Ishikawa (cell line): Measurements from ENCODE around the gene SYNDIG1.

Experiments used
- CEBPB ChIP-seq: IDR thresholded peaks from 2 replicates; pipeline ENCODE4 v1.6.1; 2012
- CREB1 ChIP-seq: IDR thresholded peaks from 2 replicates; pipeline ENCODE4 v1.6.1; 2012; ENCODE audit warnings: low read depth
- EGR1 ChIP-seq: IDR thresholded peaks from 2 replicates; pipeline ENCODE4 v1.6.1; 2012
- EP300 ChIP-seq: IDR thresholded peaks from 2 replicates; pipeline ENCODE4 v1.6.1; 2012; ENCODE audit warnings: borderline replicate concordance
- FOXM1 ChIP-seq: IDR thresholded peaks from 2 replicates; pipeline ENCODE4 v1.6.1; 2012; ENCODE audit warnings: low read depth, borderline replicate concordance
- MAX ChIP-seq: IDR thresholded peaks from 2 replicates; pipeline ENCODE4 v1.6.1; 2012
- NFIC ChIP-seq: IDR thresholded peaks from 2 replicates; pipeline ENCODE4 v1.6.1; 2012
- RAD21 ChIP-seq: IDR thresholded peaks from 2 replicates; pipeline ENCODE4 v1.6.1; 2012; ENCODE audit warnings: low read depth
- REST ChIP-seq: IDR thresholded peaks from 2 replicates; pipeline ENCODE4 v1.6.1; 2012; ENCODE audit warnings: low read depth, mild to moderate bottlenecking
- TAF1 ChIP-seq: IDR thresholded peaks from 2 replicates; pipeline ENCODE4 v1.6.1; 2012; ENCODE audit warnings: low read depth, mild to moderate bottlenecking
- TCF12 ChIP-seq: IDR thresholded peaks from 2 replicates; pipeline ENCODE4 v1.6.1; 2012; ENCODE audit warnings: low read depth
- TEAD4 ChIP-seq: IDR thresholded peaks from 2 replicates; pipeline ENCODE4 v1.6.1; 2012
- USF1 ChIP-seq: IDR thresholded peaks from 2 replicates; pipeline ENCODE4 v1.6.1; 2012
- YY1 ChIP-seq: IDR thresholded peaks from 2 replicates; pipeline ENCODE4 v1.6.1; 2012; ENCODE audit warnings: low read depth
- ZBTB7A ChIP-seq: IDR thresholded peaks from 2 replicates; pipeline ENCODE4 v1.6.1; 2012; ENCODE audit warnings: low read depth

SYNDIG1 gene

GRCh38 chr20:24487240-24487639 lies 17.8 kb downstream of the SYNDIG1 start:
- no peak for TF ChIP-seq TAF1
- no peak for TF ChIP-seq EP300
- TF ChIP-seq CEBPB, result no peak
- TF ChIP-seq TCF12, result no peak
- no peak for TF ChIP-seq FOXM1
- TF ChIP-seq TEAD4, result no peak

GRCh38 chr20:24487648-24488047 lies 18.2 kb downstream of the SYNDIG1 start:
- TF ChIP-seq EGR1 (no peak), TCF12 (no peak), FOXM1 (no peak), MAX (no peak), CREB1 (no peak), REST (no peak), CEBPB (no peak), NFIC (no peak), EP300 (no peak), ZBTB7A (no peak), TAF1 (no peak), RAD21 (no peak), TEAD4 (no peak)

- TF ChIP-seq USF1 (no peak), ZBTB7A (no peak), CEBPB (no peak), MAX (no peak)
Observed at GRCh38 chr20:24488064-24488799, 18.8 kb downstream of the SYNDIG1 start.

GRCh38 chr20:24488800-24489175 lies 19.4 kb downstream of the SYNDIG1 start:
- TF ChIP-seq USF1, result no peak
- TF ChIP-seq YY1, result no peak
- no peak for TF ChIP-seq RAD21
- no peak for TF ChIP-seq REST
- no peak for TF ChIP-seq EGR1
- TF ChIP-seq FOXM1, result no peak
- TF ChIP-seq ZBTB7A, result no peak

GRCh38 chr20:24489193-24489592 lies 19.8 kb downstream of the SYNDIG1 start:
- no peak for TF ChIP-seq YY1
- no peak for TF ChIP-seq FOXM1
- no peak for TF ChIP-seq MAX
- TF ChIP-seq CEBPB, result no peak
- TF ChIP-seq TEAD4, result no peak
- TF ChIP-seq EP300, result no peak
- TF ChIP-seq TCF12, result no peak
- no peak for TF ChIP-seq USF1
- TF ChIP-seq NFIC, result no peak
- no peak for TF ChIP-seq REST
- TF ChIP-seq CREB1, result no peak
- TF ChIP-seq EGR1, result no peak
